ENCODE results near the gene BTBD2.

BTBD2 gene

GRCh38 chr19:2015608-2015950, at the start of gene BTBD2:
Gene BTBD2 (minus strand): TSS chr19:2015714. CDS start chr19:2015703, 11 bp downstream.
- H3K4me3 ChIP-seq = peak within 1 kb of the TSS; percentile 97
- no peak for DNase-seq (ENCODE audit: low spot score)
- peak within 1 kb of the TSS; percentile 64 to 91 for H3K27ac ChIP-seq
- TF ChIP-seq, protein P1, sequence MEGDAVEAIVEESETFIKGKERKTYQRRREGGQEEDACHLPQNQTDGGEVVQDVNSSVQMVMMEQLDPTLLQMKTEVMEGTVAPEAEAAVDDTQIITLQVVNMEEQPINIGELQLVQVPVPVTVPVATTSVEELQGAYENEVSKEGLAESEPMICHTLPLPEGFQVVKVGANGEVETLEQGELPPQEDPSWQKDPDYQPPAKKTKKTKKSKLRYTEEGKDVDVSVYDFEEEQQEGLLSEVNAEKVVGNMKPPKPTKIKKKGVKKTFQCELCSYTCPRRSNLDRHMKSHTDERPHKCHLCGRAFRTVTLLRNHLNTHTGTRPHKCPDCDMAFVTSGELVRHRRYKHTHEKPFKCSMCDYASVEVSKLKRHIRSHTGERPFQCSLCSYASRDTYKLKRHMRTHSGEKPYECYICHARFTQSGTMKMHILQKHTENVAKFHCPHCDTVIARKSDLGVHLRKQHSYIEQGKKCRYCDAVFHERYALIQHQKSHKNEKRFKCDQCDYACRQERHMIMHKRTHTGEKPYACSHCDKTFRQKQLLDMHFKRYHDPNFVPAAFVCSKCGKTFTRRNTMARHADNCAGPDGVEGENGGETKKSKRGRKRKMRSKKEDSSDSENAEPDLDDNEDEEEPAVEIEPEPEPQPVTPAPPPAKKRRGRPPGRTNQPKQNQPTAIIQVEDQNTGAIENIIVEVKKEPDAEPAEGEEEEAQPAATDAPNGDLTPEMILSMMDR (IDR thresholded peaks at IDR 0.05) = no peak

- H3K27ac ChIP-seq = peak overlapping the region; percentile 87 to 92
- H3K4me3 ChIP-seq = peak overlapping the region; percentile 49
- TF ChIP-seq, protein P1 (IDR thresholded peaks at IDR 0.05) = no peak
- DNase-seq (ENCODE audit: low spot score) = peak; percentile 87
These were observed 49.4 kb upstream of the BTBD2 start for GRCh38 chr19:2064788-2065524.

GRCh38 chr19:2064395-2064787, 48.9 kb upstream of the BTBD2 start:
- H3K27ac ChIP-seq = peak overlapping the region; percentile 87 to 92
- DNase-seq (ENCODE audit: low spot score) = no peak
- TF ChIP-seq, protein P1 (IDR thresholded peaks at IDR 0.05) = no peak
- peak overlapping the region; percentile 49 for H3K4me3 ChIP-seq

GRCh38 chr19:2063824-2064223, 48.3 kb upstream of the BTBD2 start:
- H3K27ac ChIP-seq = peak overlapping the region; percentile 87 to 92
- no peak overlapping the region for H3K4me3 ChIP-seq
- DNase-seq (ENCODE audit: low spot score) = no peak
- TF ChIP-seq, protein P1 (IDR thresholded peaks at IDR 0.05) = no peak

DNA sequence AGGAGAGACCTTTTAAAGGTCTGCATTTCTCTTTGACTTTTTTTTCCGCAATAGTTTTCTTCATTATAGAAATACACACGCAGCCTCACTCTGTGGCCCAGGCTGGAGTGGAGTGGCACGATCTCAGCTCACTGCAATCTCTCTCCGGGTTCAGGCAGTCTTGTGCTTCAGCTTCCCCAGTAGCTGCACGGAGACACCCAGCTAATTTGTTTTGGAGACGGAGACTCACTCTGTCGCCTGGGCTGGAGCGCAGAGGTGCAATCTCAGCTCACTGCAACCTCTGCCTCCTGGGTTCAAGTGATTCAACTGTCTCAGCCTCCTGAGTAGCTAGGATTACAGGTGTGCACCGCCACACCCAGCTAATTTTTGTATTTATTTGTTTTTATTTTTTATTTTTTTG, 47.3 kb upstream of the BTBD2 start:
- no peak for DNase-seq (ENCODE audit: low spot score)
- TF ChIP-seq, protein P1 (IDR thresholded peaks at IDR 0.05) = no peak
- Histone ChIP-seq H3K4me3 (no peak overlapping the region), H3K27ac (no peak overlapping the region)

DNA sequence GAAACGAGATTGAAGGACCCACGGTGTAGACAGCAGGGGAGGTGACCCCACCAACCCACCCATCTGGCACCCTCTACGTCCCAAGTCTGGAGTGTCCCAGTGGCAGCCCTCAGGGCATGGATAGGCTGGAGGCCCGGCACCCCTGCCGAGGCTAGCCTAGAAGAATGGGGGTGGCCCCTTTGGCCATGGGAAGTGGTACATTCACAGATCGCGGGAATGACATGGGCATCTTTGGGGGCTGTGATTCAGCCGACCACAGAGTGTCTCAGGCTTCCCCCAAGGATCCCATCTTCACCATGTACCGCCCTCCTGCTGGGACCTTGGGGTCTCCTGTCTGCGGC, 46.8 kb upstream of the BTBD2 start:
- Histone ChIP-seq H3K4me3 (peak overlapping the region; percentile 74), H3K27ac (peak overlapping the region; percentile 95 to 99)
- peak; percentile 64 for DNase-seq (ENCODE audit: low spot score)
- TF ChIP-seq, protein P1 (IDR thresholded peaks at IDR 0.05) = no peak
